ENCODE measurements around the gene GIN1.
A peak's percentile ranks its signal among the peaks of the same experiment; 100 is the strongest.
"Not testable (repeated sequence)": the region's sequence is repeated elsewhere in the genome, so short reads cannot be mapped to it uniquely, and the experiment has no call there.

The GIN1 gene

DNA sequence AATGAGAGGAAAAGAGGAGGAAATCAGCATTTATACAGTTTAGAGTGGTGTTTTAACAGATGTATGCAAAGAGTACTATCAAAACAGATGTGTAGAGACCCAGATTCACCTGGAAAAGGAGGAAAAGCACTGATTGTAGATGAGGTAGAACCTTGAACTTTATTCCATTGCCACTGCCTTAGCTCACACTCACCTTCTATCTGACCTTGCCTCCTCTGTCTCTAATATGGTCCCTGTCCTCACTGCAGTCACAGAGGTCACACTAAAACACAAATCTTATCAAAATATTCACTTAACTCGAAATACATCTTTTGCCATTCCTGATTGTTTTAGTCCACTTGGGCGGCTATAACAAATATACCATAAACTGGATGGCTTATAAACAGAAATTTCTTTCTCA is 7.0 kb downstream of the GIN1 start:
- DNase-seq = no peak
- intact Hi-C loops (cut with DNase I) = loop anchor here (10.0 kb wide), 1 partner anchor 142 kb away; the partner anchor contains the start of gene MACIR

GRCh38 chr5:103111468-103111867 is 8.5 kb downstream of the GIN1 start:
- DNase-seq = no peak
- intact Hi-C loops (cut with DNase I) = loop anchor here (10.0 kb wide), 1 partner anchor 143 kb away; the partner anchor contains the start of gene MACIR

DNA sequence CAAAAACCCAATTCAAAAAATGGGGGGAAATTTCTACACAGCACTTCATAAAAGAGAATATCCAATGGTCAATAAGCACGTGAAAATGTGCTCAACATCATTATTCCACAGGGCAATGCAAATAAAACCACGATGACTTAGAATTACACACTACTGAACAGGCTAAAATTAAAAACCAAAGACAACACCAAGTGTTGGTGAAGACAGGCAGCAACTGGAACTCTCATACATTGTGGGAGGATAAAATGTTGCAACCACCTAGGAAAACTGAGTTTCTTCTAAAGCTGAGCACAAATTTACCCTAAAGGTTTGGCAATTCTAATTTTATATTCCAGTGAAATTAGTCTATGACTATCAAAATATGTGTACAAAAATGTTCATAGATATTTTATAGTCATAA is 9.5 kb downstream of the GIN1 start:
- no peak for DNase-seq
- intact Hi-C loops (cut with DNase I) = loop anchor here (10.0 kb wide), 1 partner anchor 144 kb away; the partner anchor contains the start of gene MACIR

GRCh38 chr5:103109277-103109676 is 10.7 kb downstream of the GIN1 start:
- DNase-seq = no peak
- intact Hi-C loops (cut with DNase I) = no loop called here

DNA sequence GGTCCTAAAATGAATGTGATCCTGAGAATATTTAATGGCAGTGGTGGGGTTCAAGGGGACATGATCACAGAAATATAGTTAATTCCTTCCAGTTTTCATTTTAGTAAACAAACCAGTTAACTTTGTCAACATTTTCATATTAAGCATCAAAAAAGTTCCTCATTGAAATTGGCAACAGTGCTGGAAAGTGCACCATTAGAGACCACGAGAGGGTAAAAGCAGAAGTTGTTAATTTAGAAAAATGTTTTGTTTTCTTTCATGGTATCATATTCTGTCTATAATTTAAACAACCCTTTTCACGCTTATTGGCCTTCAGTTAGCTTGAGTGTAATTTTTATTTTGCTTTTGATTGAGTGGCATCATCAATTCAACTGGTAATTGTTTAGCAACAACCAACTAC is 11.9 kb downstream of the GIN1 start:
- DNase-seq = no peak
- intact Hi-C loops (cut with DNase I) = no loop called here

GRCh38 chr5:103102234-103102633 is 17.7 kb downstream of the GIN1 start:
- no peak for DNase-seq
- intact Hi-C loops (cut with DNase I) = no loop called here

DNA sequence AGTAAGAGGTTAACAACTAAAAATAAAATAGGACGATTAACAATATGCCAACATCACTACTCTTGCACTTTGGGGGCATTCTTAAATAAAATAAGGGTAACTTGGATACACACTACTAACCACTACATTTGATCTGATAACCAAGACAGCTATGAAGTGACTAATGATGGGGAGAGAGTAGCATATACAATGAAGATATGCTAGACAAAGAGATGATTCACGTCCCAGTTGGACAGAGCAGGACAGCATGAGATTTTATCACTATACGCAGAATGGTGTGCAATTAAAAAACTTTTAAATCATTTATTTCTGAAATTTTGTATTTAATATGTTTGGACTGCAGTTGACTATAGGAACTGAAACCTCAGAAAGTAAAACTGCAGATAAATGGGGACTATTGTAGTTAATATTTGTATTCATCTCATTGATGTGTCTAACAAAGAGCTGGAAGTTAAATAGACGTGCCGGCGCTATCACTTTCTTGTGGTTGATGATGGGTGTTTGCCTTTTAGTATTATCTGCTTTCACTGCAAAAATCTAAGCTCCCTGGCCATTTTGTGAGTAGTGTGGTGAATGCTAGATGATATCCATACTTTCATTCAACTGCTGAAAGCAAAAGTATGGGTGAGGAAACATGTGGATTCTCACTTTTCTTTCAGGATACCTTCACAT is 18.7 kb downstream of the GIN1 start:
- intact Hi-C loops (cut with DNase I) = no loop called here

DNA sequence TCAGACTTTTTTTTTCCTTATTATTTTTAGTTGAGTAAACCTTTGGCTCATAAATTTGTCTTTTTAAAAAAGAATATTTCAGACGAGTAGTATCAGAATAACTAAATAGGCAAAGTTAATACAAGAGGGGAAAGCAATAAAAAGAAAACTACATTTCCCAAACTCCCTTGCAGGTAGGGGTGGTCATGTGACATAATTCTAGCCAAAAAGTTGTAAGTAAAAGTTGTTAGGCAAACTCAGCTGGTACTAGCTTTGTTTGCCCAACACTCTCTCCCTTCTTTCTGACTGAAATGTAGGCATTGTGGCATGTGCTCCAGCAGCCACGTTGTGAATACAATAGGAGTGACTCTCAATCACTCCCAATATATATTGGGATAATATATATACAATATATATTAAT is 20.9 kb downstream of the GIN1 start:
- no peak for DNase-seq
- intact Hi-C loops (cut with DNase I) = no loop called here

More for the DNA sequence above, 18.7 kb downstream of the GIN1 start:
- no peak for DNase-seq

GRCh38 chr5:103094737-103095136 is 25.2 kb downstream of the GIN1 start:
- intact Hi-C loops (cut with DNase I) = no loop called here
- no peak for DNase-seq

DNA sequence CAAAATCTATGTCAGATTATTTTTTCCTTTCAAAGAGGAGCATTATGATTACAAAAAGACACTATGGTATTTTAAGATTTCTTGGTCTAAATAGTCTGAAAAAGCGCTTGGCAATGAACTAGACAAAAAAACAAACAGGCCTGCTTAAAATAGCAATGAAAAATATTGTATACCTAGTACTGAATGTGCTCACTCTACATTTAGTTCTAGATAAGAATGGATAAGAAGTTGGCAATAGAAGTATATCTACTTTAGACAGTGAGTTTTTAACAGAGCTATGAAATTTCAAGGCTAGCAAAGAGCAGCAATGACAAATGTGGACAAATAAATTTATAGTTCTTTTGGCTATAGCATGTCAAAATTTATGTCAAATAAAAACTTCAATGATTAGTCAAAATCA is 26.2 kb downstream of the GIN1 start:
- intact Hi-C loops (cut with DNase I) = no loop called here
- DNase-seq = no peak

DNA sequence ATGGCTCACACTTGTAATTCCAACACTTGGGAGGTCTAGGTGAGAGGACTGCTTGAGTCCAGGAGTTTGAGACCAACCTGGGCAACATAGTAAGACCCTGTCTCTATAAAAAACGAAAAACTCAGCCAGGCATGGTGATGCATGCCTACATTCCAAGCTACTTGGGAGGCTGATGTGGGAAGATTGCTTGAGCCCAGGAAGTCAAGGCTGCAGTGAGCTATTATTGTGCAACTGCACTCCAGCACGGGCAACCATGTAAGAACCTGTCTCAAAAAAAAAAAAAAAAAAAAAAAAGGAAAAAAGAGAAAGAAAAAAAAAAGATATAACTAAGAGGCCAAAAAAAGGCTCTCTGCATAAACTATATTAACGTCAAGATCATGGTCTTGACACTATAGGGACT is 27.3 kb downstream of the GIN1 start:
- intact Hi-C loops (cut with DNase I) = no loop called here
- DNase-seq = no peak

DNA sequence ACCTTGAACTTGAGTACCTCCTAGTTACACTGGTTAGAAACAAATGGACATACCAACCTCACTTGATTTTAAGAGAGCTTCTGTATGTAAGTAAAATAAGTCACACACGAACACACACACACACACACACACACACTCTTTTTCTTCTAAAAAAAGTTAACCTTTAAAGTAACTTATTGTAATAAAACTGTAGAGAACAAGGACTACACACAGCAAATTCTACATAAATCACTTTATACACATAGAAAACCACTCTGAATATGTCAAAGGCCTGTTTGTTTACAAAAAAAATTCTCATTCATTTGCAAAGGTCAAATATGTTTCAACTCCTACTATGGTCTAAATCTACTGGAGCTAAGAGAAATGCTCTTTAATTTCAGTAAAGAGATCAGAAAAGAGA is 29.1 kb downstream of the GIN1 start:
- DNase-seq = no peak
- intact Hi-C loops (cut with DNase I) = no loop called here

DNA sequence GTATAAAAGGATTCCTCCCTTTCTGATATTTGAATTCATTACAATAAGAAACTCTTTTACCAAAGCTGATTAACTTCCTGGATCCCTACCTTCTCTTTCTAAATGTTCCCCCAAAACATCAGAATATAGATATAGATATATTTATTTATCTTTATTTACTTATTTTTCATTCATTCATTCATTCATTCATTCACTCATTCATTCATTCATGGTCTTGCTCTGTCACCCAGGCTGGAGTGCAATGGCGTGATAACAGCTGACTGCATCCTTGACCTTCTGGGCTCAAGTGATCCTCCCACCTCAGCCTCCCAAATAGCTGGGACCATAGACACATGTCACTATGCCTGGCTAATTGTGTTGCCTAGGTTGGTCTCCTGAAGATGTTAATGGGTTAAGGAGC is 30.7 kb downstream of the GIN1 start:
- DNase-seq = no peak
- intact Hi-C loops (cut with DNase I) = no loop called here

DNA sequence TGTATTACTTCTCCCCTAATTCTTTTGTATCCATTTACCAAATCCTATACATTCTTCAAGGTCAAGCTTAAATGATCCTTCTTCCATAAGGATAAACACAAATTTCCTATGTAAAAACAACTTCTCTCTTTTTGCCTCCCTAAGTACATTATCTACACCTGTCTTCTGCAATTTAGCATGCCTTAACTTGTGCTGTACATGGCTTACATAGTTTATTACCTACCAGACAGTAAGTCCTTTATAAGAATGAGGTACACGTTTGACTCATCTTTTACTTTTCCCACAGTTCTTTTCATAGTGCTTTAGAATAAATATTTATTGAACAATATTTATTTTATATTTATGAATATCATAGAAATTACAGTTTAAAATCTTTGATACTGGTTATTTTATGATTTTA is 33.4 kb downstream of the GIN1 start:
- intact Hi-C loops (cut with DNase I) = no loop called here
- DNase-seq = no peak

- no peak for DNase-seq
- intact Hi-C loops (cut with DNase I) = no loop called here
These were observed 40.1 kb downstream of the GIN1 start for GRCh38 chr5:103079796-103080195.

- DNase-seq = no peak
- intact Hi-C loops (cut with DNase I) = no loop called here
These were observed 44.5 kb downstream of the GIN1 start for GRCh38 chr5:103075442-103075841.

GRCh38 chr5:103073500-103073899 is 46.4 kb downstream of the GIN1 start:
- DNase-seq; intact Hi-C loops (cut with DNase I): not testable (repeated sequence)

DNA sequence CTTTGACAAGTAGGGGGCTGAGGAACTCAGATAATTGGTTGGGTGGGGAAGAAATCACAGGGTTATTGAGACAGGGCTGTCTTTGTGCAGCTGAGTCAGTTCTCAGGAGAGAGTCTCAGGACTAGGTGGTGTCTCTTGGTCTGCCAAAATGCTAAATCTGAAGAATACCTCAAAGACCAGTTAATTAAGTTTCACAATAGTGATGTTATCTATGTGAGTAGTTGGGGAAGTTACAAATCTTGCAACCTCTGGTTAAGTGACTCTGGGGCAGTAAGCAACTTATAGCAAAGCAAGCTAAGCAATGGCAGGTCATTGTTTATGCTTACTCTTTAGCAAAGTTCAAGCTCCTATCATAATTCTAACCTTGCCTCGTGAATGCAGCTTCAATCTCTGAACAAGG is 53.6 kb downstream of the GIN1 start:
- DNase-seq = no peak
- intact Hi-C loops (cut with DNase I) = no loop called here

DNA sequence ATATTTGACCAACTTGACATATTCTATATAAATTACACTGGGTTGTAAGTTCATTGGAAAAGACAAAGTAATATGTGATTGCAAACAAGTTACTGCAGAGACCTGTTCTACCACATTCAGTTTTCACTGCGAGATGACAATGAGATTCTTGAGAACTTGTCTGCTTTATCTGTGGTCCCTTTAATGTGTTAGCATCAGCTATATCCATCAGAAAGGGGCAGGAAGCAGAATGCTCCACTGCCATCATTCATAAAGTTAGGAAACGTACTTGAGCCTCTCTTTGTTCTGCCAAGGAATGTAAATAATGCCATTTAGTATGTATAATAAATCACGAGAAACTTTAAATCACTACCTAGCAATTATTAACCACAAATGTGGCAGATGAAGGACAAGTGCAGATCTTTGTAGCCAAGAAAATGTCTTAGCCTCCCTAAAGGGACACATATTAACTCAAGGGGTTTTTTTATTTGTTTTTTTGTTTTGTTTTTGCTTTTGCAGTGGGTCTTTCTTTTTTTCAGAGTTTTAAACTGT is 59.4 kb downstream of the GIN1 start:
- no peak for DNase-seq
- intact Hi-C loops (cut with DNase I) = no loop called here

GRCh38 chr5:103059525-103059924 is 60.4 kb downstream of the GIN1 start:
- intact Hi-C loops (cut with DNase I) = no loop called here
- no peak for DNase-seq

DNA sequence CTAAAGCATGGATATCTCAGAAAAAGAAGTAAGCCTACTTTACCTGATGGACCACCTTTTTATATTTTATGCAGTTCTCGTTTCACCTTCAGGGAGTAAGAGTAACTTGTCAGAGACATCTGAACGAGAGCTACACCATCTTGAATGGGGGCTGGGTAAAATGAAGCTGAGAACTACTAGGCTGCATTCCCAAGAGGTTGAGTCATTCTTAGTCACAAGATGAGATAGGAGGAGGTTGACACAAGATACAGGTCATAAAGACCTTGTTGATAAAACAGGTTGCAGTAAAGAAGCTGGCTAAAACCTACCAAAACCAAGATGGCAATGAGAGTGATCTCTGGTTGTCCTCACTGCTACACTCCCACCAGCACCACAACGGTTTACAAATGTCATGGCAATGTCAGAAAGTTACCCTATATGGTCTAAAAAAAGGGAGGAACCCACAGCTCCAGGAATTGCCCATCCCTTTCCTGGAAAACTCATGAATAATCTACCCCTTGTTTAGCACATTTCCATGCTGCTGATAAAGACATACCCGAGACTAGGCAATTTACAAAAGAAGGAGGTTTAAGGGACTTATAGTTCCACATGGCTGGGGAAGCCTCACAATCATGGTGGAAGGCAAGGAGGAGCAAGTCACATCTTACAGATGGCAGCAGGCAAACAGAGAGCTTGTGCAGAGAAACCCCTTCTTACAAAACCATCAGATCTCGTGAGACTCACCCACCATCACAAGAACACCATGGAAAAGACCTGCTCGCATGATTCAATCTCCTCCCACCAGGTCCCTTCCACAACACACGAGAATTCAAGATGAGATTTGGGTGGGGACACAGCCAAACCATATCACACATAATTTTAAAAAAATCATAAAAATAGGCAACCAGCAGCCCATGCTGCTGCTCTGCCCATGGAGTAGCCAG is 62.5 kb downstream of the GIN1 start:
- intact Hi-C loops (cut with DNase I) = no loop called here
- DNase-seq = no peak

- peak in 1 of 10 donors; percentile 61 for DNase-seq
- intact Hi-C loops (cut with DNase I) = not testable (repeated sequence)
These were observed 73.2 kb downstream of the GIN1 start for GRCh38 chr5:103046706-103047105.

Measured in posterior cingulate gyrus (tissue), 11 donors.